GM19463 (cell line): ENCODE measurements around the gene UMODL1.

ENCODE experiments used
- ATAC-seq: cut with Tn5 transposase; IDR thresholded peaks from one replicate; pipeline ENCODE4 v1.9.1; 2021; ENCODE audit warnings: mild to moderate bottlenecking, moderate library complexity; ENCODE audit not compliant: unreplicated experiment

The UMODL1 gene

DNA sequence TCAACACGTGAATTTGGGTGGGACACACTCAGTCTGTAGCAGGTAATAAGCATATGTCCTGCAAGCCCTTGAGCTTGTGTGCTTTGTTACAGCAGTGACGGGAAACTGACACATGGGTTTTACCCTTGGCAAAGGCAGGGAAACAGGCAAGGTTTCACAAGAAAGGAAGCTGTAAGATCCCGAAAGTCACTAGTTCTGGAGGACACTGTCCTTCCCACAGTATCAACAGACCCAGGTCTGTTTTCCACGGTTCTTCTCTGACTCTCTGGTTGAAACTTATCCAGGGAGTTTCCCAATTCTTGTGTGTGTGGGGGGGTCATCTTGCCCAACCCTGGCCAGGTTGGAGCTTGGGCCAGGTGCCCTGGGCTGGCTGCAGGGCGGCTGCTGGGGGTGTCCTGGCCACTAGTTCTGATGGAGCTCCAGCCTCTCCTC is 31.6 kb upstream of the UMODL1 start:
- ATAC-seq, result no peak

GRCh38 chr21:42039911-42040351 is 31.2 kb upstream of the UMODL1 start:
- ATAC-seq, result no peak

GRCh38 chr21:42040411-42041180 is 30.5 kb upstream of the UMODL1 start:
- ATAC-seq, result no peak

DNA sequence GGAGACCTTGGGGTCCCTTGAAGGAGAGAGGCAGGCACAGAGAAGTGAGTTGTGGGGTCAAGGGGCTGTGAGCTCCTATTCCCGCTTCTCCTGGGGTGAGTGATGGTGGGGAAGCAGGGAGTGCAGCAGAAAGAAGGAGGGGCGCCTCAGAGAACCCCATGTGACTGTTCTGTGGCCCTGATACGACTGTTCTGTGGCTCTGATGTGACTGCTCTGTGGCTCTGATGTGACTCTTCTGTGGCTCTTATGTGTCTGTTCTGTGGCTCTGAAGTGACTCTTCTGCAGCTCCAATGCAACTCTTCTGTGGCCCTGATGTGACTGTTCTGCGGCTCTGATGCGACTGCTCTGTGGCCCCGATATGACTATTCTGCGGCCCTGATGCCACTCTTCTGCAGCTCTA is 29.9 kb upstream of the UMODL1 start:
- ATAC-seq, result no peak

DNA sequence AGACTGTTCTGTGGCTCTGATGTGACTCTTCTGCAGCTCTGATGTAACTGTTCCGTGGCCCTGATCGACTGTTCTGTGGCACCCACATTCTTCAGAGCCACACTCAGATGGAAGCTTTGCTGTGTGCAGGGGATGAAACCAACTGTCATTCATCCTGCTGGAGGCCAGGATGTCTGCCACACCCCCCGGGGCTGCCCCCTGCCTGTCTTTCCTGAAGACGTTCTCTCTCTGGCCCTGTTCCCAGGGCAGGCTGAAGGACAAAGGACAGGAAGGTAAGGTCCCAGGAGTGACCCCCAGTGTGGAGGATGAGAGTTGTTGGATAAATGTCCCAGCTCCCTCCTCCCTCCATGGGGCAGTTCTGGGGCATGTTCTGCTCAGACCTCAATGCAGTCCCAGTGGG is 29.4 kb upstream of the UMODL1 start:
- ATAC-seq, result no peak

GRCh38 chr21:42042651-42043050 is 28.5 kb upstream of the UMODL1 start:
- ATAC-seq, result no peak

DNA sequence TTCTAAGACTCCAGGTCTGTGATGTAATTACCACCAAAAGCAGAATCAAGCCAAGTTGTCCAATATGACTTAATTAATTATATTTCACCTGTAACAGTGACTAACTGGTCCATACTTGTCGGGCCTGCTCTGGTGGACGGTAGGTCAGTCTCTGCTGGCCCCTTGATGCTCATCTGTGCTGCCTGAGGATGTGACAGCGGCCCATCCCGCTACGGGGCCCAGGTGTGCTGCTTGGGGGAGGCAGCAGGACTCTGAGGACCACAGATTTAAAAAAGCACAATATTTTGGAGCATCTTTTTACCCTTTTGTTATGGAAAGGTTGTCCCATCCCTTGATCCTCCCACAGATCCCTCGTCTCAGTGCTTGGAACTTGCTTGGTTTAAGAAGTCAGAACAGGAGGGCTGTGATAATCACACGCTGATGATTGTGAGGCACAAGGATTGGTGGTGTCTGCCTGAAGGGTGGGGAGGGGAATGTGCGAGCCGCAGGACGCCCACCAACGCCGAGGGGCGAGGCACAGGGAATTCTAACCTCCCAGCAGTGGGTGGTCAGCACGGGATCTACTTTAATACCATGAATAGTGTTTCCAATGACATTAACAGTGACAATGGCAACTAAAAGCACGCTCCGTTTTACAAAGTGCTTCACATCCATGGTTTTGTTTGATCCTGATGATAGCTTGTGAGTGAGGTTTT is 27.8 kb upstream of the UMODL1 start:
- ATAC-seq, result no peak

GRCh38 chr21:42043961-42044360 is 27.2 kb upstream of the UMODL1 start:
- ATAC-seq, result no peak

- no peak for ATAC-seq
Measured at GRCh38 chr21:42044871-42045495, 26.1 kb upstream of the UMODL1 start.

GRCh38 chr21:42047821-42048613 is 23.1 kb upstream of the UMODL1 start:
- no peak for ATAC-seq

DNA sequence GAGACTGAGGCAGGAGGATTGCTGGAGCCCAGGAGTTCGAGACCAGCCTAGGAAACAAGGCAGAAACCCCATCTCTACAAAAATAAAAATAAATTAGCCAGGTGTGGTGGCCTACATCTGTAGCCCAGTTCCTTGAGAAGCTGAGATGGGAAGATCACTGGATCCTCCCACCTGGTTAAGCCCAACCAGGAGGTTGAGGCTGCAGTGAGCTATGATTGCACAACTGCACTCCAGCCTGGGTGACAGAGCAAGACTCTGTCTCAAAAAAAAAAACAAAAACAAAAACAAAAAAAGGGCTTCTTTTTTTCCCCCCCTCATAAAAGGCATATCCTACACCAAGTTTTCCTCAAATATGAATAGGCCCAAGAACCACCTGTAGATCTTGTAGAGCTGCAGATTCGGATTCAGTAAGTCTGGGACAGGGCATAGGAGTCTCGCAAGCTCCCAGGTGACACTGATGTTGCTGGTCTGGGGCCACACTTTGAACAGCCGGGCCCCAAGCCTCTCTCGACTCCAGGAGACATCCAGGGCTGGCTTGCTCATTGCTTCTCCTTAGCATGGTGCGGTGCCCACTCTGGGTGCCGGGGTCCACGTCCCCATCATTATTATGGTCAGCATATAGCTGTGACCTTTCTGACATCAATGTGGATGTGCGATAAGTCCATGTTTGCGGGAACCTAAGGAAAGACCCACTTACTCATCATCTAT is 22.1 kb upstream of the UMODL1 start:
- ATAC-seq, result no peak

DNA sequence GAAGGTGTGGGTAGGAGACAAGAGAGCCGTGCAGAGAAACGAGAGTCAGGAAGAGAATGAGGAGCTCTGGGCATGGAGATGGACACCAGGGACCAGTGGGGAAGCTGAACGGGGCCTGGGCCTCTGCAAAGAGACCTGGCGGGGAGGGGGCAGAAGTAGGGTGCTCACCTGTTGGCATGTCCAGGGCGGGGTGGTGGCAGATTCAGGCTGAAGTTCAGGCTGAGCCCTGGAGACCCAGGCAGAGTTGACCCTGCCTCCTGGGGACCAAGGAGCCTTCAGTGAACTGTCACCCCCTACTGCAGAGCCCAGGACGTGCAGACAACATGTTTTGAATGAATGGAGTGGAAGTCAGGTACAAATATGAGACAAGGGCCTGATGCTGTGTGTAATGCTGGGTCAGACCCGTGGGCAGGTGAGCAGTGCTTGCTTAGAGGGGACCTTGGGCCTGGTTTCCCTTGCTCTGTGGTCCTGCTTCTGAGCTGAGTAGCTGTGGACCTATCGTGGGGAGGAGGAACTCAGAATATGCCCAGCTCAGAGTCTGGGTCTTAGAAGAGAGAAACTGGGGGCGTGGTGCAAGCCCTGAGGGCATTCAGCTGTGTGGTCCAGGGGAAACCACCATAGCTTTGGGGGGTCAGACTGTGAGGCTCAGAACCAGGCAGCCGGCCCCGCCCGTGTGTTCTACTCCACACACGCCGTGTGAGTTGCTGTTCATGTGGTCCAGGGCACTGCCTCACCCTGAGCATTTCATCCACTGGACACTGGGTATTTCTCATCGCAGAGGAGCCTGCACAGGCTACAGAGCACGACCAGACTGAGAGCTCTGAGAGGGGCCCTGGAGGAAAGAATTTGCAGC is 21.3 kb upstream of the UMODL1 start:
- no peak for ATAC-seq

DNA sequence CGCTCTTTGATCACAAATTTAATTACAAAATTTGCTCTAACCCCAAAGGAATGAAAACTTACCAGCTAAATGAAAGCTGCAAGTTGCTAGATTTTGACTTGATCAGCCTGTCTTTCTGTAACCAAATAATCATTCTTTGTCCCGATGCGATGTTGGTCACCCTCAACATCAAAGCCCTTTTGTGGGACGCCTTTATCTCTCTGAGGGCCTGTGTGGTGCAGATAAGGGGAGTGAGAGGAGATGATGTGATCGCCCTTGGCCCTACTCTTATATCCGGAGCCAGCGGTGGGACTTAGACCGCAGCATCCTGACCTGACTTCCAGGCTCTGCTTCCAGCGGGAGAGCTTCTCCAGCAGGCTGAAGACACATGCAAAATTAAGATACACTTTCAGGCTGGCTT is 19.3 kb upstream of the UMODL1 start:
- ATAC-seq, result no peak

DNA sequence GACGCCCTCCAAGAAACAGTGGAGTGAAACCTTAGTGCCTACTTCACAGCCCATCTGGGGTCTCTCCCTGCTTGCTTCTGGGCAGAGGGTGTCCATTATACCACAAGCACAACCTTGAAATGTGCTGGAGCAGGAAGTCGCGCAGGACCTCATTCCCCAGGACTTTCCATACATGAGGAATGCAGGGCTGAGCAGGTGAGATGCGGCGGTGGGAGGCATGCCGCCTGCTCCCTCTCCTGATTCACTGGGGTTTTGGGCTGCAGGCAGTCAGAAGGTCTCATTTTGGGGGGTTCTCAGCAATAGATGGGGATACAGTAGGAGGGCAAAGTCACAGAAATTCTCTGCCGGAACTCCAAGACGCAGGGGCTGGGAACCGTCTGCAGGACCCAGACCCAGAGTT is 15.7 kb upstream of the UMODL1 start:
- ATAC-seq, result no peak

DNA sequence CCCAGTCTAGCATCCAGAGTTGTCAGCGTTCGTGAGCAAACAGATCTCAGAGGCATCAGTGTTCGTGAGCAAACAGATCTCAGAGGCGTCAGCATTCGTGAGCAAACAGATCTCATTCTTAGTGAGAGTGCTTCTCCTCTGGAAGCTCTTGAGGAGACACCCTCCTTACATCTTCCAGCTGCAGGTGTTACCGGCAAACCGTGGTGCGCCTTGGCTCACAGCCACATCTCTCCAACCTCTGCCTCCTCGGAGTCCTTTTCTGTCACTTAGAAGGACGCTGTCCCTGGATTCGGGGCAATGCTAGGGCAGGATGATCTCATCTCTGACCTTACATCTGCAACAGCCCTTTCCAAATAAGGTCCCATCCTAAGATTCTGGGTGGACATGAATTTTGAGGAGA is 14.6 kb upstream of the UMODL1 start:
- no peak for ATAC-seq

DNA sequence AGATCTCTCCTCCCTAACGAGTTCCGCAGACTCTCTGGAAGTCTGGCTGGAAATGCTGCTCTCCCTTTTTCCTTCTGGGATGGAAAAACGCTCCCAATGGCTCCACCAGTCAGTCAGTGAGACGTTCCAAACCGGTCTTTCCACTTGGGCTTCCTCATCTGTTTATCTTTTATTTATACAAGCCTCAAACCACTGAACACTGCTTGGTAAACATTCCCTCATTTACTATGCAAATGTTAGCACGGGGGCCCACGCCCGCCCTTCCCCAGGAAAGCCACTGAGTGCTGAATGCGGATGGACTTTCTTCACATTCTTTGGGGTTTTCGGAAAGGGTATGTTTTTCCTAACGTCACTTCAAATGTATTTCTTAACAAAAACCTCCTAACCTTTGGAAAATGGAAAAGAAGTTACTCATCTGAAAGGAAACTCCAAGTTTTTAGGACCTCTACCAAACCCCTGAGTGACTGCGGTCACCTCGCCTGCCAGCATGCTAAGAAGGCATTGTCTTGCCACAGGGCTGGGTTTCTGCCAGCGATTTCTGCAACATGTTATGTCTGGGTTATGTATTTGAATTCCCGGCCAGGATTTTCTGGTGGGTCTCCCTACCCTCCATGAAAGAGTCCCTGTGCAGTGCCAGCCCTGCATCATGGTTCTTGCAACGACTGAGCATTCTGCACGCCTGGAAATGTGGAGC is 14.0 kb upstream of the UMODL1 start:
- no peak for ATAC-seq

DNA sequence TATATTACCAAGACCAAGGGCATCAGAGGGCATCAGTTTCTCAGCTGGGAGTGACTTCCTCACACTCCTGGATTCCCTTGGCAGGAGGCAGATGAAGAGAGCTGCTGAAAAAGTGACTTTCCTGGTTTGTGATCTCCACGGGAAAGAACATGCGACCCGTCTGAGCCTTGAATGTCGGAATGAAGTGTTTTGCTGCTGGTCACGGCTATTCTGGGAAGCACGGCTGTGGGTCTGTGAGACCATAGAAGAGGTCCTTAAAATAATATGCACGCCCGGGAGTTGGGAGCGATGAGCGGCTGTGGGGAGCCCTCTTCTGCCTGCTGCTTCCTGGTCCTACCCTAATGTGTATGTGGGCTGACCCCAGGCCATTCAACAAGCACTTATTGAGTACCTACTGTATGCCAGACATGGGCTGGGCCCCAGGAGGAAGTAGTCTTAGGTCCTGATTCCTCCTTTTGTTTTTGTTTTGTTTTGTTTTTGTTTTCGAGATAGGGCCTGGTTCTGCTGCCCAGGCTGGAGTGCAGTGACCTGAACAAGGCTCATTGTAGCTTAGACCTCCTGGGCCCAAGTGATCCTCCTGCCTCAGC is 13.2 kb upstream of the UMODL1 start:
- ATAC-seq, result no peak

- no peak for ATAC-seq
Measured at GRCh38 chr21:42058631-42059111, 12.4 kb upstream of the UMODL1 start.

- ATAC-seq, result no peak
Measured at GRCh38 chr21:42059141-42059540, 12.0 kb upstream of the UMODL1 start.
